Dendritic cell treated with granulocyte-macrophage colony-stimulating factor and Interleukin-4, amounts not matched to agents 40 ng/mL and 50 ng/mL, for 4 days (primary cell): ENCODE results near the gene LDLRAD4.

Experiments used
- H3K27ac Mint-ChIP-seq: one replicate; pipeline ENCODE4 v1.8.0; 2022; ENCODE audit warnings: mild to moderate bottlenecking, mixed read lengths
- H3K27me3 Mint-ChIP-seq: one replicate; pipeline ENCODE4 v1.8.0; 2022; ENCODE audit warnings: mild to moderate bottlenecking, mixed read lengths
- H3K36me3 Mint-ChIP-seq: one replicate; pipeline ENCODE4 v1.8.0; 2022; ENCODE audit warnings: low read depth, mixed read lengths
- H3K4me1 Mint-ChIP-seq: one replicate; pipeline ENCODE4 v1.8.0; 2022; ENCODE audit warnings: low read depth, mixed read lengths
- H3K4me3 Mint-ChIP-seq: one replicate; pipeline ENCODE4 v1.8.0; 2022; ENCODE audit warnings: mild to moderate bottlenecking, moderate library complexity, mixed read lengths
- H3K9me3 Mint-ChIP-seq: one replicate; pipeline ENCODE4 v1.8.0; 2022; ENCODE audit warnings: mixed read lengths
- intact Hi-C: fragments of 100-400 bp; cut with micrococcal nuclease; formaldehyde crosslinking; loops from one replicate; pipeline ENCODE4 v1.15.0; 2022

LDLRAD4 gene

DNA sequence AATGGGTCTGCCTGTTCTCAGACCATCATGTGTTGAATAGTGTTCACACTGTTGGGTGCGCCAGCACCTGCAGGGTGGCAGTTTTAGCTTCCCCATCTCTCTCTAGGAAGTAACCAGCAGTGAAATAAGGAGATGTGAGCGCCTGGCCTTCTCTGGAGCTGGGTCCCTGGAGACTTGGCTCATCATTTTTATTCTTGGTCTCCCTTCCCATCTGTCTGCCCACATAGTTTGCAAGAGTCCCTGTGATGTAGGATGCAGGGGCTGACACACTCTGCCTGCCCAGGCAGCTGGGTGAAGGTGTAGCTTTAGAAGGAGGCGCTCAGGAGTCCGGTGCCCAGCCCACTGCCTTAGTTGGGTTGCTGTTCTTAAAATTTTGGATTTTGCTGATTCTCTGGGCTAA, 172.2 kb downstream of the LDLRAD4 start:
- peaks cover 3% of the 10 kb centered on the region for H3K27me3 Mint-ChIP-seq
- peaks cover 35% of the 10 kb centered on the region for H3K36me3 Mint-ChIP-seq
- no peak overlapping the region for H3K4me3 Mint-ChIP-seq
- intact Hi-C loops, result no loop called here
- no peak overlapping the region for H3K27ac Mint-ChIP-seq
- H3K9me3 Mint-ChIP-seq, result no peaks in the 10 kb centered on the region
- peaks cover 14% of the 10 kb centered on the region for H3K4me1 Mint-ChIP-seq

DNA sequence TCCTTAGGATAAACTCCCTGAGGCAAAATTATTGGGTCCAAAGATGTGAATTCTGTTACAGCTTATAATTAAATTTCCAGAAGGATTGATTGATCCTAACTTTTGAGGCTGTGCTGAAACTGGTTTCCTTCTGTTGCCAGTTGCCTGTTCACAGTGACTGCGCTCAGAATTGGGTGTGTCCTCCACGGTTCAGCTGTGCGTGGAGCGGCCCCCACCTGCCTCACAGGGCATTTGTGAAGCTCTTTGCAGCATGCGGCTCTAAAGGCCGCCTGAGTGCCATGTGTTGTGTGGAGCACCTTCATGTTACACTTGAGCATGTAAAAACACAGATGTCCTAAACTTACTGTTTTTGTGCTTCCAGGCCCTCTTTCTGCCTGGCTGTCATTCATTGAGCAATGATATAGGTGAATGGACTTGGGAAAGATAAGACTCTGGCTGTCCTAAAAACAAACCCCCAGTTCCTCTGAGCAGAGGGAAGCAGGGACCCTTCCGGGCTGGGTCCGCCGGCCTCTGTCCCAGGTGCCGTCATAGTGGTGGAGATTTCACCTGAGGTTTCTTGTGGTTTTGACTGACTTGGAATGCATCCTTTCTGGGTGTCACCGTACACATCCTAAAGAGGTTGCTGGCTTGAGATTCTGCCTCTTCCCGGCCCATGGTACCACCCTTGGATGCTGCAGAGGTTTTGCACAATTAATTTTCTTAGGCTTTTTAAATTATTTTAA, 173.6 kb downstream of the LDLRAD4 start:
- H3K4me1 Mint-ChIP-seq, result peaks cover 14% of the 10 kb centered on the region
- peaks cover 3% of the 10 kb centered on the region for H3K27me3 Mint-ChIP-seq
- H3K36me3 Mint-ChIP-seq, result peaks cover 36% of the 10 kb centered on the region
- no peak overlapping the region for H3K4me3 Mint-ChIP-seq
- H3K9me3 Mint-ChIP-seq, result no peaks in the 10 kb centered on the region
- intact Hi-C loops, result no loop called here
- H3K27ac Mint-ChIP-seq, result no peak overlapping the region

DNA sequence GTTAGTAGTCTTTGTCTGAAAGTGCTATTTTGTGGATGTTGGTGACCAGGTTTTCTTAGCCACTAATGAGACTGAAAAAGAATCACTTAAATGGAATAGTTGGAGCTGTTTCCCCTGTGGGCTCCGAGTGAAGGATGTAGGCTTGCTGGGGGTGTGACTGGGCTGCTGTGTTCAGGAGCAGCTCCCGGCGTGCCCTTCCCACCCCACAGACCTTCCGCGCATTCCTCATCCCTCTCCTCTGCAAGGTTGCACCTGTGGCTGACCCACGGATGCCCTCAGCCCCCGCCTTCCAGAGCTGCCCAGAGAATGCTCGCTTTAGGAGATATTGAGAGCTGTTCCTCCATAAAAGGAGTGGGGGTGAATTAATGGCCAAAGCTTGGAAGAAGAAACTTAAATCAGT, 174.3 kb downstream of the LDLRAD4 start:
- Mint-ChIP-seq H3K4me1 (peaks cover 14% of the 10 kb centered on the region), H3K27ac (no peak overlapping the region), H3K9me3 (no peaks in the 10 kb centered on the region), H3K4me3 (no peak overlapping the region), H3K27me3 (peaks cover 3% of the 10 kb centered on the region), H3K36me3 (peaks cover 36% of the 10 kb centered on the region)
- intact Hi-C loops, result no loop called here

DNA sequence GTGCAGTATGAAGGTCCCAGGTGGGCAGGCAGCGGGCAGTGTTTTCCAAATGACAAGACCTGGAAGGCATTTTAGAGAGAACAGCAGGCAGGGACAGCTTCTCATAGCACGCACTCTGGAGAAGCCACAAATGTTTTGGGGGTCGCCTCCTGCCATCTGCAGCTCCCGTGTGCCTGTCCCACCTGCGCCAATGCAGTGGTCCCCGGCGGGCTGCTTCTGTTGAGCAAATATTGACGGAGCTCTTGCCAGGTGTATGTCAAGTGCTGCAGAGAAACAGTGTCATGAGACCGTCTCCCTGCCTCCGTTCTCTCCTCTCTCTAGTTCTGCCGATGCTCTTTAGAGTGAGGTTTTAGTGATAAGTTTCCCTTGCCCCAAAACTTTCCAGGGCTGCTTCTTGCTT, 174.8 kb downstream of the LDLRAD4 start:
- intact Hi-C loops, result no loop called here
- H3K36me3 Mint-ChIP-seq, result peaks cover 36% of the 10 kb centered on the region
- no peak overlapping the region for H3K27ac Mint-ChIP-seq
- peaks cover 14% of the 10 kb centered on the region for H3K4me1 Mint-ChIP-seq
- H3K27me3 Mint-ChIP-seq, result peaks cover 3% of the 10 kb centered on the region
- H3K4me3 Mint-ChIP-seq, result no peak overlapping the region
- H3K9me3 Mint-ChIP-seq, result no peaks in the 10 kb centered on the region

DNA sequence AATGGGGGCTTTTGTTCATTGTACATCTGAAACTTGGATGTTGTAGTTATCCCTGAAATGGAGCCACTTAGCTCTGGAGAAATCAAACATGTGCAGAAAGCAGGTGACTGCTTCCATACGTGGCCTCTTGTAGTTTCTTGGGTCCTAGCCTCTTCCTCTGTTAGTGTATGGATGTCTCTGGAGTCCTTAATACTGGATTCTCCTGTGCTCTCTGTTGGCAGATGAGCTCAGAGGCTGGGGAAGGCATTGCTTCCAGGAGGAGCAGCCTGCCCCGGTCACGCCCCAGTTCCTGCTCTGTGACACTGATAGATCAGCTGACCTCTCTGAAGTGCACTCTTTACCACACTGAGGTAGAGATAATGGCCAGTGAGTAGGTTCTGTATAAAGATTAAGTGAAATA, 176.2 kb downstream of the LDLRAD4 start:
- Mint-ChIP-seq H3K4me3 (no peak overlapping the region), H3K27me3 (peaks cover 3% of the 10 kb centered on the region), H3K36me3 (peaks cover 34% of the 10 kb centered on the region), H3K27ac (no peak overlapping the region), H3K9me3 (no peaks in the 10 kb centered on the region), H3K4me1 (peaks cover 5% of the 10 kb centered on the region)
- intact Hi-C loops, result no loop called here

DNA sequence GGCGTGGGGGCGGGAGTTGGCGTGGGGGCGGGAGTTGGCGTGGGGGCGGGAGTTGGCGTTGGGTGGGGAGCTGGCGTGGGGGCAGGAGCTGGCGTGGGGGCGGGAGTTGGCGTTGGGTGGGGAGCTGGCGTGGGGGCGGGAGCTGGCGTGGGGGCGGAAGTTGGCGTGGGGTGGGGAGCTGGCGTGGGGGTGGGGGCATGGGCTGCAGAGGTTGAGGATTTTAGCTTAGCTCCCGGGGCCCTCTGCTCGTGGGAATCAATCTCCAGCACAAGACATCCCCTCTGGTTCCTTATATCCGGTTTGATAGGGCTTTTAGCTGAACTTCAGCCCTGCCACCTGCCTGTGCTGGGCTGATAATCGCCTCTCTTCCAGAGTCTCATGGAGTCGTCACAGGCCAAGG, 177.0 kb downstream of the LDLRAD4 start:
- Mint-ChIP-seq H3K9me3 (no peaks in the 10 kb centered on the region), H3K27me3 (no peaks in the 10 kb centered on the region), H3K27ac (no peak overlapping the region), H3K4me3 (no peak overlapping the region), H3K36me3 (peaks cover 34% of the 10 kb centered on the region), H3K4me1 (peaks cover 5% of the 10 kb centered on the region)
- intact Hi-C loops, result no loop called here

DNA sequence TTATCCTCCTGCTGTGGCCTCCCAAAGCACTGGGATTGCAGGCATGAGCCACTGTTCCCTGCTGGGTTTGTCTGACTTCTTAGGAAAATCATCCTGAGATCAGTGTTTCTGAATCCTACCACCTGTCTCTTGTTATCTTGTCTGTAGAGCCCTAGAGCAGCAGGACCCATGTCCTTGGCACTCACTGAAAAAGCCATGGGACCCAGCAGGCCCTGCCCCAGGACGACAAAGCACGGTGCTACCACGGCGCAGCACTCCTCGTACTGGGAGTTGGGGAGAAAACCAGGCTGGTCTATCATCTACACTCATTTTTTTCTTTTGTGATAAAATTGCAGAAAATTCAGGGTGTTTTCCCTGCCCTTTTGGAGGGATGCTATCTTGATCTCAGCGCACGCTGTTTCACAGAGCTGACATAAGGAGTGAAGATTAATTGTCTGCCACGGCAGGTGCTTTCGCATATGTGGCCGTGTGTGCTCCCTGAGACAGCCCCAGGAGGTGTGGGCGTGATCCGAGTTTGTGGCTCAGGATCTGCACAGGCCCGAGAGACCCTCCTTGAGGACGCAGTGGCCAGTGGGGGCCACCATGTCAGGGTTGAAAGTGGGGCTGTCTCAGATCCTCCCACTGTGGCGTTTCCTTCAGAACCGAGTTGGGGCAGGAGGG, 179.1 kb downstream of the LDLRAD4 start:
- intact Hi-C loops, result no loop called here
- H3K27ac Mint-ChIP-seq, result no peak overlapping the region
- H3K27me3 Mint-ChIP-seq, result no peaks in the 10 kb centered on the region

DNA sequence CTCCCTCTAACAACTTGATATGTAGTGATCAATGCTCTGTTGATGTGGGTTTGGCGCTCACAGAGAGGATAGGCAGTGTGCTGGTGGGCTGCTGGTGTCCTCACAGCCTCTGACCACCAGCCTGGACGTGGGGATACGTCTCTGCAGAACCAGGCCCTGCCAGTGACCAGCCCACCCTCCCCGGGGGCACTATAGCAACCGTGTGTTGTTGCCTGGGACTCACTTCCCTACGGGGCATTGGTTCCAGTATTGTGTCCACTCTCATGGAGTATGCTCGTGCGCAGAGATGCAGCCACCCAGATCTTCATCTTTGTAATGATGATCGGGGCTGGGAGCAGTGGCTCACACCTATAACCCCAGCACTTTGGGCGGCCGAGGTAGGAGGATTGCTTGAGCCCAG, 180.1 kb downstream of the LDLRAD4 start:
- no peaks in the 10 kb centered on the region for H3K9me3 Mint-ChIP-seq
- peaks cover 5% of the 10 kb centered on the region for H3K4me1 Mint-ChIP-seq
- no peak overlapping the region for H3K27ac Mint-ChIP-seq
- H3K36me3 Mint-ChIP-seq, result peaks cover 48% of the 10 kb centered on the region
- intact Hi-C loops, result no loop called here
- no peak overlapping the region for H3K4me3 Mint-ChIP-seq
- H3K27me3 Mint-ChIP-seq, result no peaks in the 10 kb centered on the region

More for the DNA sequence above, 179.1 kb downstream of the LDLRAD4 start:
- peaks cover 47% of the 10 kb centered on the region for H3K36me3 Mint-ChIP-seq
- no peaks in the 10 kb centered on the region for H3K9me3 Mint-ChIP-seq
- peaks cover 5% of the 10 kb centered on the region for H3K4me1 Mint-ChIP-seq
- H3K4me3 Mint-ChIP-seq, result no peak overlapping the region

DNA sequence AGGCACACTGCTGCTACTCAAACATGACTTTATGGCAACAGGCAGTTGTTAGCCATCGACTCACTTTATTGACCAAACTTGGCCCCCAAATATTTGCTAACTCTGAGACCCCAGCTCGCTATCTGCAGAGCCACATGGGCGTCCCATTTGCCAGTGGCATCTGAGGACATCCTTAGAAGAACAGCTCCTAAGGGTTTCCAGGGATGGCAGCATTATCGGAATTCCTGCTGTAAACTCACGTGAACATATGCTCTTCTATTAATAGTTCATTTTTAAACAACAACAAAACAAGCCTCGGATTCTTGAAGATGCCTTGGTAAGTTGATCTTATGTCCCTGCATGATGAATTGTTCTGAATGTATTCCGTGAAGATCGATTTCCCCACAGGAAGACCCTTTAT, 181.0 kb downstream of the LDLRAD4 start:
- Mint-ChIP-seq H3K36me3 (peaks cover 57% of the 10 kb centered on the region), H3K9me3 (no peaks in the 10 kb centered on the region), H3K27ac (no peak overlapping the region), H3K4me3 (no peak overlapping the region), H3K27me3 (no peaks in the 10 kb centered on the region), H3K4me1 (peaks cover 5% of the 10 kb centered on the region)
- intact Hi-C loops, result no loop called here

DNA sequence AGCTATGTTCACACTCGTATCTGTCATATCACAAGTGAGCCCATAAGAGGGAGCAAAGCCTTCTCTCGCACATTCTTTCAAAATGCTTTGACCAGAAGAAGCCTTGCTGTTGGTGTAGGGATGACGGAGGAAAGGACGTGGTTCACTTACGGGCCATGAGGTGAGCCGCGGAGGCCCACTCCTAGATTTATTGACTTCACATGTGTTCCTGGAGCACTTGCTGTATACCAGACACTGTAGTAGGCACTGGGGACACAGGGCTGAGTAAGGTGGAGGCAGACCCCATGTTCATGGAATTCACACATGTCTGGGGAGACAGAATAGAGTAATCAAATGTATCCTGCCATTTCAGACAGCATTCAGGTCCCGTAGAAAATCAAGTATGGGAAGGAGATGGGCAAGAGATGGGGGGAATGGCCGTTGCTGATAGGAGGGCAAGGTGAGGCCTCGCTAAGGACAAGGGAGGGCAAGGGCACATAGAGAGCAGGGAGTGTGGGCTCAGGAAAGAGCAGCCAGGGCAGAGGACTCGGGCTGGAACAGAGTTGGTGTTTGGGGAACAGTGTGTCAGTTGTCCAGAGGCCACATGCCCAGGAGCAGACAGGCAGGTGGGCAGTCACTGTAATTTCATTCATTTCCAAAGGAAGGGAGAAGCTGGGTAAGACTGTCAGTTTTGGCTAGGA, 182.2 kb downstream of the LDLRAD4 start:
- Mint-ChIP-seq H3K36me3 (peaks cover 64% of the 10 kb centered on the region), H3K9me3 (no peaks in the 10 kb centered on the region), H3K4me1 (no peaks in the 10 kb centered on the region), H3K27ac (no peak overlapping the region), H3K27me3 (no peaks in the 10 kb centered on the region), H3K4me3 (no peak overlapping the region)
- intact Hi-C loops, result loop anchor here (10.0 kb wide), 1 partner anchor 64 kb away; no protein-coding TSS in a partner anchor

DNA sequence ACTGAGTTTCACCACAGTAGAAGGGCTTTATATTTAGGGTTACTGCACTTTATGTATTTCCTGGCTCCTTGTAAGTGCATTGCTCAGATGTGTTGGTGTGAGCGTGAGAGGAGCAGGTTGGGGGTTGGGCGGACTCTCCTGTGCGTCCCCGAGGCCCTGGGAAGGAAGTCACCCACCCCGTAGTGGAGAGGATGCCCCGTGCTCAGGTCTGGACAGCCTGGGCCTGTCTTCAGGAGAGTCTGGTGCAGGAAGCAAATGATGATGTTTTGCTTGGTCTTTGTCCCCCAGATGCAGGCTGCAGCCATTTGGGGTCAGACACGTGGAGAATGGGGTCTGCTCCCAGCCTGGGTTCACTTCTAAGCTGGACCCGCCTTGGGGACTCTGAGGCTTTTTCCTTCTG, 182.8 kb downstream of the LDLRAD4 start:
- intact Hi-C loops, result loop anchor here (10.0 kb wide), 1 partner anchor 63 kb away; no protein-coding TSS in a partner anchor
- Mint-ChIP-seq H3K27ac (no peak overlapping the region), H3K36me3 (peaks cover 70% of the 10 kb centered on the region), H3K4me1 (no peaks in the 10 kb centered on the region), H3K4me3 (no peak overlapping the region), H3K9me3 (no peaks in the 10 kb centered on the region), H3K27me3 (no peaks in the 10 kb centered on the region)

DNA sequence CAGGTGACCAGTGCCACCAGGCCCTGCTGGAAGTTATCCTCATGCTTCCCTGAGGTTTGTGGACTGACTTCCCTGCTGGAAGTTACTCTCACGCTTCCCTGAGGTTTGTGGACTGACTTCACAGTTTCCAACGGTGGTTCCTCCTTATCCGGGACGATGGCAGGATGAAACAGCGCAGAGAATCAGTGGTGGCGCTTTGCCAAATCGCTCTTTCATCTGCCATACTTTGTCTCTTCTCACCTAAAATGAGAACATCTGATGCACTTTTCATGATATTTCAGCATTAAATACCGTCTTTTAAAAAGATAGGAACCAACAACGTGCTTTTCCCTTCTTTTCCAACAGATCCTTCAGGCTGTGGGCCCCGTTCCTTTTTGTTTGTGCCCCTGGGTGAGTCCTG, 183.3 kb downstream of the LDLRAD4 start:
- Mint-ChIP-seq H3K9me3 (no peaks in the 10 kb centered on the region), H3K4me3 (no peak overlapping the region), H3K27me3 (no peaks in the 10 kb centered on the region), H3K27ac (no peak overlapping the region), H3K4me1 (no peaks in the 10 kb centered on the region), H3K36me3 (peaks cover 73% of the 10 kb centered on the region)
- intact Hi-C loops, result loop anchor here (10.0 kb wide), 1 partner anchor 63 kb away; no protein-coding TSS in a partner anchor

DNA sequence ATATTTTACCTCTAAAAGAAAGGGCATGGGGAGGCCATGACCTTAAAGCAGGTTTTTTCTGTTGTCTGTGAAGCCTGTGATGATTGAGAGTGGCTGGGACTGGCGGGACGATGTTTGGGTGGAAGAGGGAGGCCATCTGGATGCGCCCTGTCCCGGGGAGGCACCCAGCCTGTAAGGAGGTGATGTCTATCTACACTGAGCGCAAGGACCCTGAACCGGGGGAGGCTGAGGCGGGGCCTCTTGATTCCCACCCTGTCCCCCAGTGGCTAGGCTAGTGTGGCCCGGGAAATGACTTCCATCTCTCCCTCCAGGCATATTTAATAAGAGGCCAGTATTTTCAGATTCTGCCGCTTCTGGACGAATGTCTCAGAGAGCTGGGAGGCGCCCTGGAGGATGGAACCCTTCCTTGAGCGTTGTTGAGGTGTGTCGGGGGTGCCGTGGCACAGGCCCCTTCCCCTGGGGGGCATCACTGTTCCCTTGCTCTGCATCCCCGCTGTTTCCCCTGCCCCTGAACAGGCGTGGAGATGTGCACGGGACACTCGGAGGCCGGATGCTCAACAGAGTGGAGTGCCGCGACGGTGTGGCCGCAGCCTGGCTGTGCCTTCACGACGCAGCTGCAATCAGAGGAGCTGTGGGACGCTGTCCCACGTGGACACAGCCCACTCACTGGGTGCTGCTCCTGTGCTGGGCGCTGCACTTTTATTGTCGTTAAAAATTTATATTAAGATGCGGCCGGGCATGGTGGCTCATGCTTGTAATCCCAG, 185.4 kb downstream of the LDLRAD4 start:
- Mint-ChIP-seq H3K4me1 (peaks cover 5% of the 10 kb centered on the region), H3K4me3 (no peak overlapping the region), H3K27ac (no peak overlapping the region), H3K27me3 (no peaks in the 10 kb centered on the region), H3K9me3 (no peaks in the 10 kb centered on the region), H3K36me3 (peaks cover 57% of the 10 kb centered on the region)
- intact Hi-C loops, result loop anchor here (10.0 kb wide), 1 partner anchor 61 kb away; no protein-coding TSS in a partner anchor
